HepG2 (cell line): ENCODE data around the gene FAM20A. TPM values are rescaled to one million over a fixed set of nuclear protein-coding genes. Genes with fewer than 3 reads are reported as not detected.

ENCODE experiments used
- DBP ChIP-seq: sonication (generic); formaldehyde crosslinking; IDR thresholded peaks from 2 replicates; pipeline ENCODE4 v1.4.0; 2020; ENCODE audit warnings: missing genetic modification reagents; ENCODE audit errors: not compliant biosample characterization
- DPF2 ChIP-seq: sonication (generic); formaldehyde crosslinking; IDR thresholded peaks from 2 replicates; pipeline ENCODE4 v1.4.0; 2020; ENCODE audit warnings: mild to moderate bottlenecking, low read depth, missing genetic modification reagents, borderline replicate concordance
- HDAC1 ChIP-seq: sonication (generic); formaldehyde crosslinking; IDR thresholded peaks from 2 replicates; pipeline ENCODE4 v1.5.1; 2020; ENCODE audit warnings: mild to moderate bottlenecking, missing genetic modification reagents
- HES4 ChIP-seq: sonication (generic); formaldehyde crosslinking; IDR thresholded peaks from 2 replicates; pipeline ENCODE4 v1.9.0; 2021; ENCODE audit warnings: mild to moderate bottlenecking, missing genetic modification reagents, borderline replicate concordance
- KAT7 ChIP-seq: IDR thresholded peaks from 2 replicates; pipeline ENCODE4 v1.6.1; 2018; ENCODE audit warnings: borderline replicate concordance, missing compliant biosample characterization
- KDM3A ChIP-seq: IDR thresholded peaks from 2 replicates; pipeline ENCODE4 v1.6.1; 2018; ENCODE audit warnings: low read depth, missing compliant biosample characterization
- KLF16 ChIP-seq, 2 experiments: sonication (generic) in 1 of 2; formaldehyde crosslinking in 1 of 2; IDR thresholded peaks; 2 replicates each; pipeline versions ENCODE4 v1.6.1 to v1.8.0; 2016 to 2023; ENCODE audit warnings: missing genetic modification reagents in 2 of 2, missing compliant biosample characterization in 1 of 2
- LBX2 ChIP-seq: sonication (generic); formaldehyde crosslinking; IDR thresholded peaks from 2 replicates; pipeline ENCODE4 v1.5.0; 2020; ENCODE audit warnings: missing genetic modification reagents, mild to moderate bottlenecking, borderline replicate concordance
- MAFF ChIP-seq: IDR thresholded peaks from 2 replicates; pipeline ENCODE4 v1.6.1; 2011; ENCODE audit warnings: low read depth, low read length, improper control_type of control experiment
- NR2C2 ChIP-seq: sonication (generic); formaldehyde crosslinking; IDR thresholded peaks from 2 replicates; pipeline ENCODE4 v1.4.0; 2020; ENCODE audit warnings: missing genetic modification reagents, mild to moderate bottlenecking, moderate library complexity, borderline replicate concordance
- SMAD1 ChIP-seq: sonication (generic); formaldehyde crosslinking; IDR thresholded peaks from 2 replicates; pipeline ENCODE4 v1.4.0; 2020; ENCODE audit warnings: missing genetic modification reagents, low read depth, mild to moderate bottlenecking, borderline replicate concordance
- SRF ChIP-seq: IDR thresholded peaks from 2 replicates; pipeline ENCODE4 v1.6.1; 2011; ENCODE audit warnings: mild to moderate bottlenecking, low read depth, low read length, moderate library complexity
- ZBTB3 ChIP-seq: sonication (generic); formaldehyde crosslinking; IDR thresholded peaks from 2 replicates; pipeline ENCODE4 v1.4.0; 2020; ENCODE audit warnings: low read depth, mild to moderate bottlenecking, moderate library complexity, missing genetic modification reagents, borderline replicate concordance
- ZNF10 ChIP-seq: sonication (generic); formaldehyde crosslinking; IDR thresholded peaks from 2 replicates; pipeline ENCODE4 v1.4.0; 2020; ENCODE audit warnings: mild to moderate bottlenecking, low read depth, missing genetic modification reagents, borderline replicate concordance
- ZNF138 ChIP-seq: sonication (generic); formaldehyde crosslinking; IDR thresholded peaks from 2 replicates; pipeline ENCODE4 v1.5.0; 2020; ENCODE audit warnings: mild to moderate bottlenecking, low read depth, missing genetic modification reagents
- ZNF207 ChIP-seq: fragments of 450-650 bp; IDR thresholded peaks from 2 replicates; pipeline ENCODE4 v1.6.1; 2016; ENCODE audit warnings: antibody characterized with exemption, borderline replicate concordance
- ZNF225 ChIP-seq: sonication (generic); formaldehyde crosslinking; IDR thresholded peaks from 2 replicates; pipeline ENCODE4 v1.4.0; 2020; ENCODE audit warnings: mild to moderate bottlenecking, missing genetic modification reagents
- ZNF235 ChIP-seq: sonication (generic); formaldehyde crosslinking; IDR thresholded peaks from 2 replicates; pipeline ENCODE4 v1.8.1; 2023; ENCODE audit warnings: mild to moderate bottlenecking, missing genetic modification reagents, borderline replicate concordance
- ZNF280B ChIP-seq: sonication (generic); formaldehyde crosslinking; IDR thresholded peaks from 2 replicates; pipeline ENCODE4 v1.5.0; 2020; ENCODE audit warnings: missing genetic modification reagents, mild to moderate bottlenecking, borderline replicate concordance
- ZNF383 ChIP-seq: sonication (generic); formaldehyde crosslinking; IDR thresholded peaks from 2 replicates; pipeline ENCODE4 v1.4.0; 2020; ENCODE audit warnings: missing genetic modification reagents, mild to moderate bottlenecking, borderline replicate concordance
- ZNF614 ChIP-seq: IDR thresholded peaks from 2 replicates; pipeline ENCODE4 v1.6.1; 2018; ENCODE audit warnings: missing biosample characterization, missing genetic modification reagents, inconsistent platforms, borderline replicate concordance
- ZNF629 ChIP-seq: sonication (generic); formaldehyde crosslinking; conservative IDR thresholded peaks from 2 replicates; pipeline ENCODE4 v1.5.0; 2020; ENCODE audit warnings: missing genetic modification reagents
- ZNF746 ChIP-seq: sonication (generic); formaldehyde crosslinking; IDR thresholded peaks from 2 replicates; pipeline ENCODE4 v1.8.0; 2022; ENCODE audit warnings: mild to moderate bottlenecking, missing genetic modification reagents
- ZNF776 ChIP-seq: sonication (generic); formaldehyde crosslinking; IDR thresholded peaks from 2 replicates; pipeline ENCODE4 v1.4.0; 2020; ENCODE audit warnings: mild to moderate bottlenecking, missing genetic modification reagents
- polyA plus RNA-seq, 8 experiments: library from polyadenylated mRNA; depleted of rRNA in 3 of 8; stranded (reverse) in 7 of 8; unstranded in 1 of 8; fragments of >200 nt; fragmentation: Illumina TruSeq in 4 of 8; extraction: Trizol in 4 of 8; gene quantifications; 2 replicates each; pipeline versions ENCODE4 v1.2.1 to v1.2.3, GENCODE V29; 2011 to 2016; ENCODE audit warnings: low read depth in 4 of 8, missing spikeins in 1 of 8, mixed read lengths in 1 of 8; ENCODE audit not compliant: insufficient read depth in 1 of 8
- total RNA-seq, 5 experiments: library from RNA; depleted of rRNA; stranded (reverse); fragments of >200 nt; fragmentation: Illumina TruSeq; extraction: Trizol; gene quantifications; 2 replicates each; pipeline ENCODE4 v1.2.3, GENCODE V29; 2016; ENCODE audit warnings: low read depth in 1 of 5
- TF ChIP-seq, protein P1 (sequence below): sonication (generic); formaldehyde crosslinking; conservative IDR thresholded peaks from 2 replicates; pipeline ENCODE4 v1.4.0; 2020; ENCODE audit warnings: missing genetic modification reagents

The FAM20A gene
- total and polyA plus RNA-seq, 2 of the 13 experiments (the other 11 are each of a cell fraction or from before 2014, with no cell fraction given) = 9.3 to 20.7 TPM

DNA sequence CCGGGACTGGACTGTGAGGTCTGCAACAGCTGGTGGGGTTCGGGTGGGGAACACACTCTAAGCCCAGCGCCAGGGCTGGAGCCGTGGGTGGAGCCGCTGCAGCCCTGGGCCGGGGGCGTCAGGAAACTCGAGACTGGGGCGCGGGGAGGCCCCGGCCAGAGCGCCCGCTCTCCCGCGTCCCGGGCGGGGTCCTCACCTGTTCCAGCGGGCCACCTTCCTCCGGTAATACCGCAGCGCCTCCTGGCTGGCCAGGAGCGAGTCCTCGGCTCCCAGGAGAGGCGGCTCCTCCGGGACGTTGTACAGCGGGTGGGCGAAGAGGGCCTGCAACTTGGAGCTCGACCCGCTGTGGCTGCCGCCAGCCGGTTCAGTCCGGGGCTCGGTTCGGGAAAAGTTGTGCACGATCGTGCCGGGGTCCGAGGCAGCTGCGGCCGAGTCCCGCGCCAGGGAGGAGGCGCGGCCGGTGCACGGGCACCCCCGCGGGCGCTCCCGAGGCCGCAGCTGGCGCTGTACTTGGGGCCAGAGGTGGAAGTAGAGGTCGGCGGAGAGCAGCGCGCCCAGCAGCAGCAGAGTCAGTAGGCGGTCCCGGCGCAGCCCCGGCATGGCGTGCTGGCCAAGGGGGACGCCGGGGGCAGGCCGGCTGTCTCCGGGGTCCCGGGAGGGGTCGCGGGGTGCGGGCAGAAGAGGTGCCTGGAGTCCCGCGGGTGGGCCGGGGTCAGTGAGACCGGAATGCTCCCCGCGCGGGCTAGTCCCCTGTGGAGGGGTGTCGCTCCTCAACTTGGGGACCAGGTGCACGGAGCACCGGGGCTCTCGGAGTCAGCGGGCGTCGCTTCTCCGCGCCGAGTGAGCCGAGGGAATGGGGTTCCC lies 868 bp downstream of the FAM20A start (continued):
- TF ChIP-seq DBP (CRISPR knock-in tag) = peak; percentile 53
- TF ChIP-seq KAT7 = peak; percentile 88
- 0 out of 2 replicates have a peak, but pooled peaks have one; percentile 35 for TF ChIP-seq HES4 (CRISPR knock-in tag)
- 0 out of 2 replicates have a peak, but pooled peaks have one; percentile 28 for TF ChIP-seq DPF2 (CRISPR knock-in tag)
- TF ChIP-seq, protein P1, sequence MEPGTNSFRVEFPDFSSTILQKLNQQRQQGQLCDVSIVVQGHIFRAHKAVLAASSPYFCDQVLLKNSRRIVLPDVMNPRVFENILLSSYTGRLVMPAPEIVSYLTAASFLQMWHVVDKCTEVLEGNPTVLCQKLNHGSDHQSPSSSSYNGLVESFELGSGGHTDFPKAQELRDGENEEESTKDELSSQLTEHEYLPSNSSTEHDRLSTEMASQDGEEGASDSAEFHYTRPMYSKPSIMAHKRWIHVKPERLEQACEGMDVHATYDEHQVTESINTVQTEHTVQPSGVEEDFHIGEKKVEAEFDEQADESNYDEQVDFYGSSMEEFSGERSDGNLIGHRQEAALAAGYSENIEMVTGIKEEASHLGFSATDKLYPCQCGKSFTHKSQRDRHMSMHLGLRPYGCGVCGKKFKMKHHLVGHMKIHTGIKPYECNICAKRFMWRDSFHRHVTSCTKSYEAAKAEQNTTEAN (CRISPR knock-in tag) = no peak
- peak; percentile 87 for TF ChIP-seq ZNF614 (CRISPR knock-in tag)
- TF ChIP-seq ZNF207 = no peak
- TF ChIP-seq ZNF629 = no peak
- no peak for TF ChIP-seq MAFF
- TF ChIP-seq LBX2 (CRISPR knock-in tag) = 0 out of 2 replicates have a peak, but pooled peaks have one; percentile 63
- TF ChIP-seq ZNF138 (CRISPR knock-in tag) = no peak; the same call in 1 of the 2 replicates
- peak; percentile 32; the same call in 1 of the 2 replicates for TF ChIP-seq ZNF746
- peak; percentile 34; the same call in 1 of the 2 replicates for TF ChIP-seq NR2C2 (CRISPR knock-in tag)
- peak; percentile 44; the same call in 1 of the 2 replicates for TF ChIP-seq KDM3A
- peak; percentile 89 for TF ChIP-seq HDAC1
- TF ChIP-seq SRF = no peak
- 0 out of 2 replicates have a peak, but pooled peaks have one; percentile 29 for TF ChIP-seq ZNF280B (CRISPR knock-in tag)
- no peak; the same call in 1 of the 2 replicates for TF ChIP-seq ZBTB3 (CRISPR knock-in tag)
- TF ChIP-seq ZNF383 (CRISPR knock-in tag) = no peak
- no peak for TF ChIP-seq SMAD1 (CRISPR knock-in tag)
- TF ChIP-seq KLF16 (CRISPR knock-in tag; IDR thresholded peaks at IDR 0.05) = no peak
- peak; percentile 86; the same call in 1 of the 2 replicates for TF ChIP-seq ZNF776
- TF ChIP-seq ZNF10 (CRISPR knock-in tag) = no peak
- TF ChIP-seq ZNF235 (CRISPR knock-in tag) = peak; percentile 54; the same call in 1 of the 2 replicates
- TF ChIP-seq ZNF225 (CRISPR knock-in tag) = 0 out of 2 replicates have a peak, but pooled peaks have one; percentile 66
